ENCODE results near the gene GRK6. TPM values are rescaled to one million over a fixed set of nuclear protein-coding genes. Genes with fewer than 3 reads are reported as not detected.

The GRK6 gene
- total RNA-seq = 10 to 100 TPM; 27.3 to 33.3 TPM

- Histone ChIP-seq H3K4me3 (peak within 1 kb of the TSS; percentile 95), H3K27me3 (replicated peaks; ENCODE audit: insufficient read depth) (no peaks in the 10 kb centered on the region), H3K36me3 (peaks cover 3% of the 10 kb centered on the region), H3K9me3 (no peaks in the 10 kb centered on the region), H3K27ac (peak within 1 kb of the TSS; percentile 87 to 93), H3K4me1 (ENCODE audit: control insufficient read depth in 1 of 2, low read depth in 2 of 2) (peaks cover 15 to 35% of the 10 kb centered on the region in 2 donors)
- DNase-seq (ENCODE audit: low spot score) = no peak
- ATAC-seq (ENCODE audit: insufficient number of reproducible peaks, low FRiP score, low read depth) = peak; percentile 12
- TF ChIP-seq, protein P1, sequence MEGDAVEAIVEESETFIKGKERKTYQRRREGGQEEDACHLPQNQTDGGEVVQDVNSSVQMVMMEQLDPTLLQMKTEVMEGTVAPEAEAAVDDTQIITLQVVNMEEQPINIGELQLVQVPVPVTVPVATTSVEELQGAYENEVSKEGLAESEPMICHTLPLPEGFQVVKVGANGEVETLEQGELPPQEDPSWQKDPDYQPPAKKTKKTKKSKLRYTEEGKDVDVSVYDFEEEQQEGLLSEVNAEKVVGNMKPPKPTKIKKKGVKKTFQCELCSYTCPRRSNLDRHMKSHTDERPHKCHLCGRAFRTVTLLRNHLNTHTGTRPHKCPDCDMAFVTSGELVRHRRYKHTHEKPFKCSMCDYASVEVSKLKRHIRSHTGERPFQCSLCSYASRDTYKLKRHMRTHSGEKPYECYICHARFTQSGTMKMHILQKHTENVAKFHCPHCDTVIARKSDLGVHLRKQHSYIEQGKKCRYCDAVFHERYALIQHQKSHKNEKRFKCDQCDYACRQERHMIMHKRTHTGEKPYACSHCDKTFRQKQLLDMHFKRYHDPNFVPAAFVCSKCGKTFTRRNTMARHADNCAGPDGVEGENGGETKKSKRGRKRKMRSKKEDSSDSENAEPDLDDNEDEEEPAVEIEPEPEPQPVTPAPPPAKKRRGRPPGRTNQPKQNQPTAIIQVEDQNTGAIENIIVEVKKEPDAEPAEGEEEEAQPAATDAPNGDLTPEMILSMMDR (IDR thresholded peaks at IDR 0.05) = no peak
Measured at GRCh38 chr5:177426566-177427210, at the start of gene GRK6. Gene GRK6, plus strand, starts transcription at chr5:177426676. Its CDS starts 170 bp downstream, at chr5:177426846.

DNA sequence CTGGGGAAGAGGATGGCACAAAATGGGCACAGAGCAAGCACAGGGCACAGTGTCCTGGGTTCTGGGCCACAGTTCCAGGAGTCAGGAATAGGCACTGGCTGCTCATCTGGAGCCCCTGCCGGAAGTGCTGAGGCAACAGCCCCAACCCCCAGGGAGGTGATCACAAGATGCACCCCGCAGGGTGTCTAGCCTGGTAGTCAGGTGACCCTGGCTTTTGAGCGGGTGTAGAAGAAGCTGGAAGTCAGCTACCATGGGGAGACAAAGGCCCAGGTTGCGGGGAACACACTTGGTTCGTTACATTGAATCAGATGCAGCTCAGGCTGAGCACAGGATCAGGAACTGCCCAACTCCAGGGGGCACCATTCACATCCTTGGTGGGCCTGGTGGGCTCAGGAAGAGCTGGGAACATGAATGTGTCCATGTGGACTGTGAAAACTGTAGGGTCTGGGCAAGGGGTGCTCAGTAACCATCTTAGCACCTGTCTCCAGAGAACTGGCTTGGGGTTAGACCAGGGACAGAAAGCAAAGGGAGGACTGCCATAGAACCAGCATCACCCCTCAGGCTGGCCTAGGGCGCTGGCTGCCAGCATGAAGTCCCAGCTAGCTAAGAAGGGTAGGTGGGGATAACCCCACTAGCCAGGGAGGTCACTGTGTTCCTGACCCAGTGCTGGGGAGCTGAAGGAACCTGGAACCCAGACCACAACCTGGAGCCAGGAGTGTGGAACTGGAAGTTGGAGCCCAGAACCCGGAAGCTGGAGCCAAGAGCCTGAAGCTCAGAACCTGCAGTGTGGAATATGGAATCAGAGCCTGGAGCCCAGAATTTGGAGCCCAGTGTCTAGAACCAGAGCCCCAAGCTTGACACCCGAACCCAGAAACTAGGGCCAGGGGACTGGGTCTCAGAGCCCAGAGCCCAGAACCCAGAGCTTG is 48.4 kb upstream of the GRK6 start:
- DNase-seq (ENCODE audit: low spot score) (no peak), ATAC-seq (ENCODE audit: insufficient number of reproducible peaks, low FRiP score, low read depth) (no peak)
- H3K4me1 ChIP-seq (ENCODE audit: control insufficient read depth in 1 of 2, low read depth in 2 of 2) = no peaks in the 10 kb centered on the region
- H3K36me3 ChIP-seq = no peaks in the 10 kb centered on the region
- TF ChIP-seq, protein P1 (IDR thresholded peaks at IDR 0.05) = no peak
- no peaks in the 10 kb centered on the region for H3K9me3 ChIP-seq
- H3K4me3 ChIP-seq = no peak overlapping the region
- H3K27me3 ChIP-seq (replicated peaks; ENCODE audit: insufficient read depth) = no peaks in the 10 kb centered on the region
- no peak overlapping the region for H3K27ac ChIP-seq

GRCh38 chr5:177378884-177379883 is 47.3 kb upstream of the GRK6 start:
- ATAC-seq (ENCODE audit: insufficient number of reproducible peaks, low FRiP score, low read depth) (no peak), DNase-seq (ENCODE audit: low spot score) (no peak)
- TF ChIP-seq, protein P1 (IDR thresholded peaks at IDR 0.05) = no peak
- Histone ChIP-seq H3K27me3 (replicated peaks; ENCODE audit: insufficient read depth) (no peaks in the 10 kb centered on the region), H3K27ac (no peak overlapping the region), H3K9me3 (no peaks in the 10 kb centered on the region), H3K4me1 (ENCODE audit: control insufficient read depth in 1 of 2, low read depth in 2 of 2) (no peaks in the 10 kb centered on the region), H3K4me3 (no peak overlapping the region), H3K36me3 (no peaks in the 10 kb centered on the region)

- H3K27ac ChIP-seq = no peak overlapping the region
- no peaks in the 10 kb centered on the region for H3K27me3 ChIP-seq (replicated peaks; ENCODE audit: insufficient read depth)
- H3K36me3 ChIP-seq = no peaks in the 10 kb centered on the region
- TF ChIP-seq, protein P1 (IDR thresholded peaks at IDR 0.05) = no peak
- no peak for ATAC-seq (ENCODE audit: insufficient number of reproducible peaks, low FRiP score, low read depth)
- no peaks in the 10 kb centered on the region for H3K9me3 ChIP-seq
- DNase-seq (ENCODE audit: low spot score) = no peak
- H3K4me3 ChIP-seq = no peak overlapping the region
- H3K4me1 ChIP-seq (ENCODE audit: control insufficient read depth in 1 of 2, low read depth in 2 of 2) = no peaks in the 10 kb centered on the region
Measured at GRCh38 chr5:177380805-177381126, 45.7 kb upstream of the GRK6 start.

Data from thoracic aorta (tissue), 2 donors.